GM19455 (cell line): Measurements from ENCODE around the gene OR2M4.
"Not testable (repeated sequence)": the region's sequence is repeated elsewhere in the genome, so short reads cannot be mapped to it uniquely, and the experiment has no call there.

Source experiments
- ATAC-seq: cut with Tn5 transposase; IDR thresholded peaks from one replicate; pipeline ENCODE4 v1.9.1; 2021; ENCODE audit not compliant: unreplicated experiment

Gene OR2M4, protein sequence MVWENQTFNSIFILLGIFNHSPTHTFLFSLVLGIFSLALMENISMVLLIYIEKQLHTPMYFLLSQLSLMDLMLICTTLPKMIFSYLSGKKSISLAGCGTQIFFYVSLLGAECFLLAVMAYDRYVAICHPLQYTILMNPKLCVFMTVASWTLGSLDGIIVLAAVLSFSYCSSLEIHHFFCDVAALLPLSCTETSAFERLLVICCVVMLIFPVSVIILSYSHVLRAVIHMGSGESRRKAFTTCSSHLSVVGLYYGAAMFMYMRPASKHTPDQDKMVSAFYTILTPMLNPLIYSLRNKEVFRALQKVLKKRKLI

DNA sequence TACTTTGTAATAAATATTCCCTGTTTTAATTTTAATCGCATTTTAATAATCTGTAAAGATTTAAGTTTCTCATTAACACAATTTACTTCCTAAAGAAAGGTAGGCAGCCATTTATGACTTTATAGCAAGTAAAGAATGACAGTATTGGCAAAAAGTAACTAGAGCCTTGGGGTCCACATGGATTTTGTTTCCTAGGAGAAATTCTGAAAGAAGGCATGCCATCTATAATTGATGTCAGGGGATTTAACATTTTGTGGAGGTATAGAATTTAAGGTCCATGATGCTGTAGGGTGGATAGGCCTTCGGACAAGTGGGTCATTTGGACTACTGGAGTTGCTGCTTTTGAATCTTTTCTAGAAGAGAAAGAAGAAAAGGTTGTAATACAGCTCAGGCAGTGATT lies at the start of gene OR2M4:
TSS of gene OR2M4 (plus strand) at position 301 of the 400 bp plus-strand sequence. CDS start 7,512 bp downstream, outside the sequence.
- ATAC-seq, result no peak

DNA sequence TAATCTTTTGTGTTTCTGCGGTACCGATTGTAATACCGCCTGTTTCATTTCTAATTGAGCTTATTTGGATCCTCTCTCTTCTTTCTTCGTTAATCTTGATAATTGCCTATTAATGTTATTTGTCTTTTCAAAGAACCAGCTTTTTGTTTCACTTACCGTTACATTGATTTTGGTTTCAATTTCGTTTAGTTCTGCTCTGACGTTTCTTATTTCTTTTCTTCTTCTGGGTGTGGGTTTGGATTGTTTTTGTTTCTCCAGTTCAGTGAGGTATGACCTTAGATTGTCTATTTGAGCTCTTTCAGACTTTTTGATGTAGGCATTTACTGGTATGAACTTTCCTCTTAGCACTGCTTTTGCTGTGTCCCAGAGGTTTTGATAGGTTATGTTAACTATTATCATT lies 47.2 kb upstream of the OR2M4 start:
- ATAC-seq, result no peak

DNA sequence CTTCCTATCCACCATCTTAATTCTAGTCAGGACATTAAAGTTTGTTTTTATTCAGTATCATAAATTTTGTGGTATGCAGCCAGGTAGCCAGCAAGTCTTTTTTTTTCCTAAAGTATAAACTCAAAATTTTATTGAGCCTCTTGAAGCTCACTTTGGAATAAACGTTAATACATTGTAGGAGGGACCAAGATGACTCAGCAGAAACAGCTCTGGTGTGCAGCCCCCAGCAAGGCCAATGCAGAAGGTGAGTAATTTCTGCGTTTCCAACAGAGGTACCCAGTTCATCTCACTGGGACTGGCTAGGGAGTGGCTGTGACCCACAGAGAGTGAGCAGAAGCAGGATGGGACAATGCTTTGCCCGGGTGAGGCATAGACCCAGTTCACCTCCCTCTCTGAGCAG lies 43.9 kb upstream of the OR2M4 start:
- no peak for ATAC-seq

DNA sequence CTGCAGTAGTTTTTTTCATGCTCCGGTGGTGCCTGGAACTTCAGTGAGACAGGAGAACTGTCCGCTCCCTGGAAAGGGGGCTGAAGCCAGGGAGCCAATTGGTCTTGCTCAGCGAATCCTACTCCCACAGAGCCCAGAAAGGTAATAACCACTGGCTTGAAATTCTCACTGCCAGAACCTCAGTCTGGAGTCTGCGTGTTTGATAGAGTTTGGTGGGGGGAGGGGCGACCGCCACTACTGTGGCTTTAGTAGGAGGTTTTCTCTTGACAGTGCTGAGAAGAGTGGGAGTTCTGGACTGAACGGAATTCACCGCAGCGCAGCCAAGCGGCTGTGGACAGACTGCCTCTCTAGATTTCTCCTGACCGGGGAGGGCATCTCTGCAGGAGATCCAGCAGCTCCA lies 42.2 kb upstream of the OR2M4 start:
- ATAC-seq, result no peak

DNA sequence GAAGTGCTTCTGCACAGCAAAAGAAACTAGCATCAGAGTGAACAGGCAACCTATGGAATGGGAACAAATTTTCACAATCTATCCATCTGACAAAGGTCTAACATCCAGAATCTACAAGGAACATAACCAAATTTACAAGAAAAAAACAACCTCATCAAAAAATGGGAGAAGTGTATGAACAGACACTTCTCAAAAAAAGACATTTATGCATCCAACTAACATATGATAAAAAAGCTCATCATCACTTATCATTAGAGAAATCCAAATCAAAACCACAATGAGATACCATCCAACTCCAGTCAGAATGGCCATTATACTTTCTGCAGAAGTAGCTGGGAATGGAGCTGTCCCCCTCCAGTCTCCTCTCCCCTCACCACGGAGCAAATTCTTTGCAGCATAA lies 37.1 kb upstream of the OR2M4 start:
- no peak for ATAC-seq

DNA sequence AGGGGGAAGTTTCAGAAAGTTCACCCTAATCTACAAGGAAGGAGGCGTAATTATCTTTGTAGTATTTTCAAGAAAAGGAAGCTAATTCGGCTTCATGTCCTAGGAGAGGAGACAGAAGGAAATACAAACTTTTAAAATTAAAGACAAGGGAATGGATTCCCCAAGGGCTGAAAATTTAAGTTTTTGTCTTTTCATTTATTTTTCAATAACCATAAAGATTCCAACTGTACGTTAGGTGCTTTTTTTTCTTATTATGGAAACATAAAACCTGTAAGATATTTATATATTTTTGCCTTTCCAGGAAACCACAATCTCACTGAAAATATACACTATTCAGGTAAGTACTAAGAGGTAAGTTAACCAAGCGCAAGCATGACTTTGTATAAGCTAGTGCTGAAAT lies 34.3 kb upstream of the OR2M4 start, which contains the start of gene OR2M3:
TSS of gene OR2M3 (plus strand) at position 301 of the 400 bp plus-strand sequence. CDS start 5,803 bp downstream, outside the sequence.
- no peak for ATAC-seq

DNA sequence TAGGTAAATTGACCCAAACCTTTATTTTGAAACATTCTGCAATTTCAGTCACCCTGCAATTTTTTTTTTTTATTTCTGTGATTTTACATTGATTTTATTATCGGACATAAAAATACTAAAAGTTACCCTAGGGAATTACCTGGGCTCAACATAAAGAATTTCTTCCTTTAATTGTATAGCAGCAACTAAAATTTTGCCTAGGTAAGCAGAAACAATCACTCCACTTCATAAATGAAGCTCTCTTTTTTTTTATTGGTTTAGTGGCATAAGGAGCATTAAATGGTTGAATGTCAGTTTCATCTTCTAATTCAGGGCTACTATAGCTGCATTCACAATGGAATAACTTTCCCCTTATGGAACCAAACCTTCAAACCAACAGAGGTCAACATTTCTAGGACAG lies 15.3 kb upstream of the OR2M4 start:
- ATAC-seq, result no peak

DNA sequence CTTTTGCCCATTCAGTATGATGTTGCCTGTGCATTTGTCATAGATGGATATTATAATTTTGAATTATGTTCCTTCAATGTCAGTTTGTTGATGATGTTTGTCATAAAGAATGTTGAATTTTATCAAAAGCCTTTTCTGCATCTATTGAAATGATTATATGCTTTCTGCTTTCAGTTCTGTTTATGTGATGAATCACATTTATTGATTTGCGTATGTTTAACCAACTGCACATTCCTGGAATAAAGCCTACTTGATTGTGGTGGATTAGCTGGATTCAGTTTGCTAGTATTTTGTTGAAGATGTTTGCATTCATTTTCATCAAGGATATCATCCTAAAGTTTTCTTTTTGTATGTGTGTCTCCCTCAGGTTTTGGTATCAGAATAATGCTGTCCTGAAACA lies 5.7 kb upstream of the OR2M4 start:
- ATAC-seq, result no peak

DNA sequence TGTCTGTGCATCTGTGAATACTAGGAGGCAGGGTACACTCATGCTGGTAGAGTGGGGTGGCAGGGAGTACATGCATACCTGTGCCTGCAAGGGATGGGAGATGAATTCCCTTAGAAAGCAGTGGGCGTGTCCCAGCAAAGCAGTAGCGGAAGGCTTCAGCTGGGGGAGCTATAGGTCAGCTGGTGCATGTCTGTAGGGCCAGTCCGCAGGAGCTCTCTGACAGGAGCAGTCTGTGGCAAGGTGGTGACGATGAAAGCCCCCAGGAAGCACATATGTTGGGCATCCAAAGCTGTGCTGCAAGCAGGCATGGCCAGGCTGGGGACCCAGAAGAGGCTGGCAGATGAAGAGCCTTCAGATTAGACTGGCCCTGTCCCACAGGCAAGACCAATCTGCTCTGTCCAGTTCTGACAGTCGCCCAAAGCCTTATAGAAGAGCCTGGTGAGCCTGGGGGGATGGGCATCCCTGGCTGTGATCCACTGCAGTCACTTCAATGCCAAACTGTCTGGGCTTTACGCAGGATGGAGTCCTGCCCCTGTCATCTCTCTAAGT lies 1.8 kb upstream of the OR2M4 start:
- ATAC-seq, result no peak

DNA sequence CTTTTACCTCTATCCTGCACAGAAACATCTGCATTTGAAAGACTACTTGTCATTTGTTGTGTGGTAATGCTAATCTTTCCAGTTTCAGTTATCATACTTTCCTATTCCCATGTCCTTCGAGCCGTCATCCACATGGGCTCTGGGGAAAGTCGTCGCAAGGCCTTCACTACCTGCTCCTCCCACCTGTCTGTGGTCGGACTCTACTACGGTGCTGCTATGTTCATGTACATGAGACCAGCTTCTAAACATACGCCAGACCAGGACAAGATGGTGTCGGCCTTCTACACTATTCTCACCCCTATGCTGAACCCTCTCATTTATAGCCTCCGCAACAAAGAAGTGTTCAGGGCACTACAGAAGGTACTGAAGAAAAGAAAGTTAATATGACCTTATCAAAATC lies 8.3 kb downstream of the OR2M4 start:
- ATAC-seq, result no peak

DNA sequence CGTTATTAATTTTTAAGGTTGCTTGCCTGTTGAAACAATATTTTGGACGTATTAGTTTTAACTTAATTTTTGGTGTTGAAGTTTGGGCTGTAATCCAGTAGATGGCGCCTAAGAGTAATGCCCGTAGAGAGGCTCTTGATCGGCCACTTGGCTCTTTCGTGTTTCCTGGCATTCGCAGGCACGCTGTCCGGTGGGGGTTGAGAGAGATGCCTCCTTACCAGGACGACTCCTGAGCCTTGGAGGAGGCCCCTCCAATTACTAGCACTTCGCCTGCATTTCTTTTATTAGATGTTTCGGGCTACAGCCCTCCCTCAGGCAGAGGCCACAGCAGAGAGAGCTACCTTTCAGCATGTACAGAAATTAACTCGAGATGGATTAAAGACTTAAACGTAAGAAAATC lies 12.0 kb downstream of the OR2M4 start:
- peak; percentile 83 for ATAC-seq

DNA sequence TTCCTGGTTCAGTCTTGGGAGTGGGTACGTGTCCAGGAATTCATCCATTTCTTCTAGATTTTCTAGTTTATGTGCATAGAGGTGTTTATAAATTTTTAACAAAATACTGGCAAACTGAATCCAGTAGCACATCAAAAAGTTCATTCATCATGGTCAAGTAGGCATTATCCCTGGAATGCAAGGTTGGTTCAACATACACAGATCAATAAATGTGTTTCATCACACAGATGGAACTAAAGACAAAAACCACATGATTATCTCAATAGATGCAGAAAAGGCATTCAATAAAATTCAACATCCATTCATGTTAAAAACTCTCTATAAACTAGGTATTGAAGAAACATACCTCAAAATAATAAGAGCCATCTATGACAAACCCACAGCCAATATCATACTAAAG lies 28.1 kb downstream of the OR2M4 start:
- not testable (repeated sequence) for ATAC-seq

DNA sequence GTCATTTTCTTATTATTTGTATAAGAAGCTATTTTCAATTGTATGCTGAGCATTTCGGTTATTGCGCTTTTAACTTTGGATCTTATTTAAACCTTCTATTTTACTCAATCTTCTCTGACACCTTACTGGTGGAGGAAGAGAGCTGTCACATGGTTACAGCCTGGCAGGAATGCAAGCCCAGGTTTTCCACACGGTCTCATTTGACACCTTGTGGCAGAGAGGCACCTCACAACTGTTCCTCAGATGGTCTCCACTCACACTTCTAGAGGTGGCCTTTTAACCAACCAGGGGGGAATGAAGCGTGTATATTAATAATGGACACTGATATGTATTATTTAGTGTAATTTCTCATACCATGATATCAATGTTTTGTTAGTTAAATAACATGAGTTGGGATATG lies 37.0 kb downstream of the OR2M4 start:
- ATAC-seq, result no peak

DNA sequence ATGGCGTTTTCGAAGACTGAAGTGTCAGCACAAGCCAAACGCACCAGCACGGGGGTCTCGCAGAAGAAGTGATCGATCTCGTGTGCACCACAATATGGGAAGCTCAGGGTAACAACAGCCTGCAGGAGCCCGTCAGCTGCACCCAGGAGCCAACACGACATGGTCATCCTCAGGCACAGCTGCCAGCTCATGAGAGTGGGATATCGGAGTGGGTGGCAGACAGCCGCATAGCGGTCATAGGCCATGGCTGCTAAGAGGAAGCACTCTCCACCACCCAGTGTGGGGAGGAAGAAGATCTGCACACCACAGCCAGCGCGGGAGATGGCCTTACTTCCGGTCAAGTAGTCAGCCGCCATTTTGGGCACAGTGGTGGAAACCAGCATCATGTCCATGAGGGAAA lies 42.0 kb downstream of the OR2M4 start:
- not testable (repeated sequence) for ATAC-seq

DNA sequence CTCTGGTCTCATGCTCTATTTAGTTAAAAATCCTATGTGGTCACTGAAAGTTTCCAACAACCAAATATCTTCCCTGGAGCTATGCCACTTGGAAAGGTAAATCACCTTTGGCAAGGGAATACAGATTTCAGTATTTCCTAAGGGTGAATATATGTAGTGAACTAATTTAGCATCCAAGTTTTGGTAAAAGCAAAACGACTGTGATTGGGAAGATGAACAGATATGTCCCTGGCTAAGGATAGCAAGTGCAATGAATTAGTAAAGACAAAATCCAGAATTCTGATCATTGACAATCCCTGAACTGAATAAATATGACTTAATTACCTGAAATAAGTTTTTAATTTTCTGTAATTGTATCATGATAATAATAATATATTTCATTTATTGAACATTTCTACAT lies 46.7 kb downstream of the OR2M4 start, which contains the start of gene OR2T33:
TSS of gene OR2T33 (minus strand) at position 101 of the 400 bp plus-strand sequence. CDS start 4,162 bp downstream, outside the sequence.
- no peak for ATAC-seq

DNA sequence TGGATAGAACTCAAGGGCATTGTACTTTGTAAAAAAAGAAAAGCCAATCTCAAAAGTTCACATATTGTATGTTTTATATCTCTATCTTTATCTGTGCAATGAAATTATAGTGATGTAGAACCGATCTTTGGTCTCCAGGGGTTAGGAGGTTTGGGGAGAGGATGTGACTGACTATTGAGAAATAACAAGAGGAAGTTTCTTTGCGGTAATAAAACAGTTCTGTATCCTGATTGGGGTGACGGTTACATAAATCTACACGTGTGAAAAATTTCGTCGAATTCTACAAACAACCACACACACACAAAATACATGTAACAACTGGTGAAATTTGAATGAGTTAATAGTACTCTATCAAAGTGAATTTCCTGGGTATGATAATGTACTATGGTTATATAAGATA lies 57.2 kb downstream of the OR2M4 start:
- ATAC-seq, result no peak
